Activated CD8-positive, alpha-beta memory T cell treated with anti-CD3 and anti-CD28 coated beads, Interleukin-2, amount 50 U/mL, for 24 hours (primary cell): ENCODE data around the gene GTF2I.
"Not testable (repeated sequence)": the region's sequence is repeated elsewhere in the genome, so short reads cannot be mapped to it uniquely, and the experiment has no call there.

ENCODE experiments used
- DNase-seq: peaks from one replicate; pipeline ENCODE4 v3.0.0-alpha.2; 2020; ENCODE audit errors: extremely low read depth

The GTF2I gene

GRCh38 chr7:74713567-74713966, 56.0 kb downstream of the GTF2I start:
- DNase-seq: no peak

- DNase-seq: no peak
Observed at GRCh38 chr7:74717889-74718288, 60.4 kb downstream of the GTF2I start.

GRCh38 chr7:74718336-74718735, 60.8 kb downstream of the GTF2I start:
- no peak for DNase-seq

- DNase-seq: no peak
Observed at GRCh38 chr7:74722153-74722552, 64.6 kb downstream of the GTF2I start.

GRCh38 chr7:74725840-74726239, 68.3 kb downstream of the GTF2I start:
- no peak for DNase-seq

GRCh38 chr7:74726309-74727101, 69.0 kb downstream of the GTF2I start:
- DNase-seq: no peak

GRCh38 chr7:74728686-74729085, 71.2 kb downstream of the GTF2I start:
- DNase-seq: not testable (repeated sequence)

- not testable (repeated sequence) for DNase-seq
Observed at GRCh38 chr7:74730186-74730585, 72.7 kb downstream of the GTF2I start.

GRCh38 chr7:74739974-74740703, 82.6 kb downstream of the GTF2I start:
- DNase-seq: not testable (repeated sequence)

- DNase-seq: not testable (repeated sequence)
Observed at GRCh38 chr7:74743936-74744557, 86.5 kb downstream of the GTF2I start.

- DNase-seq: not testable (repeated sequence)
Observed at GRCh38 chr7:74753921-74754482, 96.5 kb downstream of the GTF2I start.

- DNase-seq: not testable (repeated sequence)
Observed at GRCh38 chr7:74756673-74757072, 99.2 kb downstream of the GTF2I start.

GRCh38 chr7:74758268-74758667, 100.8 kb downstream of the GTF2I start:
- not testable (repeated sequence) for DNase-seq

- not testable (repeated sequence) for DNase-seq
Observed at GRCh38 chr7:74758982-74759381, 101.5 kb downstream of the GTF2I start.

GRCh38 chr7:74765205-74765918, 107.8 kb downstream of the GTF2I start:
- not testable (repeated sequence) for DNase-seq

GRCh38 chr7:74766509-74766908, 109.0 kb downstream of the GTF2I start:
- DNase-seq: not testable (repeated sequence)

GRCh38 chr7:74766991-74767390, 109.5 kb downstream of the GTF2I start:
- not testable (repeated sequence) for DNase-seq

GRCh38 chr7:74770062-74770461, 112.5 kb downstream of the GTF2I start:
- not testable (repeated sequence) for DNase-seq

GRCh38 chr7:74772093-74772492, 114.6 kb downstream of the GTF2I start:
- DNase-seq: not testable (repeated sequence)

- not testable (repeated sequence) for DNase-seq
Observed at GRCh38 chr7:74773760-74774750, 116.5 kb downstream of the GTF2I start, which contains the start of gene NCF1. TSS of gene NCF1 (plus strand) at chr7:74774011. CDS start at chr7:74774032, 21 bp downstream.
